GM19324 (cell line): ENCODE results near the gene CPLX1.

ENCODE experiments used
- ATAC-seq: cut with Tn5 transposase; IDR thresholded peaks from one replicate; pipeline ENCODE4 v1.9.1; 2021; ENCODE audit warnings: mild to moderate bottlenecking, moderate library complexity; ENCODE audit not compliant: unreplicated experiment, low FRiP score

Gene CPLX1

GRCh38 chr4:794900-795725, 30.8 kb downstream of the CPLX1 start:
- ATAC-seq: no peak

DNA sequence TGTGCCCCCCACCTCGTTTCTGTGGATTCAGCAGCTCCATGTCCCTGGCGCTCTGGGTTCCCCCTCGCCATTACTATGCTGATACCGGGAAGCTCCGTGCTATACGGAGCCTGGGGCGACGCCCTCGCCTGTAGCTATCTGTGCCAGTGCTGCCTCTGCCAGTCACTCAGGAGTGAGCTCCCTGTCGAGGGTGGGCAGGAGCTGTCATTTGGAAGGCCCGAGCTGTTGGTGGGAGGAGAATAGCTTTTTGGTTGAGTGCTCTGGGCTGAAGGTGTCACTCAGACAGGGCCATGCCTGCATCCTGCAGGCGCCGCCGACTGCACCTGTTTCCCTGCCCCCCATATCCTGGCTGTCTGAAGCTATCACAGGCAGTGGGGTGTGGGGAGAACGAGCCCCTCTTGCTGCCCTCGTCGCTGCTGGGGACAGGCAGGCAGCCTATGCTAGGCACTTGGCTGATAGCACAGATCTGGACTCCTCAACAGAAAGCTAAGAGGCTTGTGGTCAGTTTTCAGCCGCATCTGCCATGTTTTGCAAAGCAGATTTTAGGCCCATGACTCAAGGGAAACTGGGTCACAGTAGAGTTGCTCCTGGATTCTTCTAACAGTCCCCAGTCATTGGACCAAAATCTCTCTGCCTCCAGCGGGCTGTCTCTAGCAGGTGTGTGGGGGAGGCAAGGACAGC, 31.8 kb downstream of the CPLX1 start:
- no peak for ATAC-seq

DNA sequence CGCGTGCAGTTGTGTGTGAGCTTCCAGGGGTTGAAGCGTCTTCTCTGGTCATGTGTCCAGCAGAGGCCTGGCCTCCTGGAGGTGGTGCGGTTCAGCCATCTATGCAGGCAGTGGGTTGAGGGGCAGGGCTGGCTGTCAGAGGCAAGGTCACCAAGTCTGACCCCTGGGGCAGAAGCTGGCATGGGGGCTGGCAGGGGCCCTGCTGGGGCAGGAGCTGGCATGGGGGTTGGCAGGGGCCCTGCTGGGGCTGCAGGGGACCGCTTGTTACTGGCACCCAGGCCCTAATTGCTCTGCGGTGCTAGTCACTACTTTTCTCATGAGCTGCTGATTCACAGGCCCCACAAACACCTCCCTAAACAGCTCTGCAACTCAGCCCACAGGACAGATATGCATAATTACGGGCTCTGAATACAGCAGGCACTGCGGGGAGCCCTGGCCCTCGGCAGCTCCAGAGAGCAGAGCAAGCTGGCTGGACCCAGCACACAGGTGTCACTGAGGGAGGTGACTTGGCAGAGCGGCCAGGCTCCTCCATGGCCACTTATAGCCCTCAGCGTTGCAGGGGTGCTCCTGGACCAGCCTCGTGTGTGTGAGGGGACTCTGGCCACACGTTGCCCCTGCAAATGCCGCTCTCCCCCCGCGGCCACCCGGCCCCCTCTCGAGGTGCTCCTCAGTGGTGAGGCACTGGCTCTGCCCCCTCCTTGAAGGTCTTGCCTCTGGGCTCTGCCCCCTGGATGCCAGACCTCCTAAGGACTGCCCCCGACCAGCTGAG, 32.7 kb downstream of the CPLX1 start:
- no peak for ATAC-seq

DNA sequence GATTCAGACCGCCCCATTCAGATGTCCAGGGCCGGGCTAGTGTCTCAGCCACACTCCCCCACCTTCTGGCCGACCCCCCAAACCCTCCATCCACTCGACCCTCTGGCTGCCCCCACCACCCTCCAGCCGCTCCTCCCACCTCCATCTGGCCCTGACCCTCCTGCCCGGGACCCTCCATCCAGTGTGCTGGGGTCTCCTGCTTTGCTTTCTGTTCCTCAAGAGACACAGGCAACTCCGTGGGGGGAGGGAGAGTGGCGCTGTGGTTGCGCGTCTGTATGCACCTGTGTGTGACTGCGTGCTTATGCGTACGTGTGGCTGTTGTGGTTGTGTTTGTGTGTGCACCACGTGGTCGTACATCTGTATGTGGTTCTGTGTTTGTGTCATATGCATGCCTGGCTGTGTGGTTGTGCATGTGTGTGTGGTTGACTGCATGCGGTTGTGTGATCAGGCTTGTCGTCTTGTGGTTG, 33.3 kb downstream of the CPLX1 start:
- ATAC-seq: no peak

DNA sequence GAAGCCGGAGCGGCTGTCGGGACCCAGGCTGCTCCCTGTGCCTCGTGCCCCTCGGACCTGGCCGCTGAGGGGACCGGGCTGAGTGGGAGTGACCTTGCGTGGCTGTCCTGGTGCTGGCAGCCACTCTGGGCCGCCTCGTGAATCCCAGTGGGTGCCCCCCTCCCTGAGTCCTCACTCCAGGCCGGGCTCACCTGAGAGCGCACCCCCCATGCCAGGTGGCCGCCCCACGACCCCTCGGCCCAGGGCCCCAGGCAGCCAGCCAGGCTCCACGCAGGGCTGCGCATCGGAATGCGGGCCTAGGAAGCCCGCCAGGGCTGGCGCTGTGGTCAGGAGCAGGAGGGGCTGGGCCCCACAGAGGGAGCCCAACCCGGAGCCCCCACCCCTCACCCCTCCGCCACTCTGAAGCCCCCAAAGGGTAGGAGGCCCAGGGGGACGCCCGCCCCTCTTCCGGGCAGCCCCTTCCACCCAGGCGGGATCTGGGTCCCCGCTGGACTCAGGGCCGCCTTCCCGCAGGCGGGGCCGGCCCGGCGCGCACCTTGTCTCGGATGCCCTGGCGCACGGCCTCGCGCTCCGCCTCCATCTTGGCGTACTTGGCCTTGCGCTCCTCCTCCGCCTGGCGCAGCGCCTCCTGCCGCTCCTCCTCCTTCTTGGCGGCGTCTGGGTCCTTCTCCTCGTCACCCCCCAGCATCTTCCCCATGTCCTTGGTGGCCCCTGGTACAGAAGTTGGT, 33.9 kb downstream of the CPLX1 start:
- no peak for ATAC-seq

GRCh38 chr4:791252-791897, 34.6 kb downstream of the CPLX1 start:
- no peak for ATAC-seq

- ATAC-seq: no peak
These were observed 35.5 kb downstream of the CPLX1 start for GRCh38 chr4:790466-790820.

GRCh38 chr4:789571-790465, 36.1 kb downstream of the CPLX1 start:
- ATAC-seq: no peak

DNA sequence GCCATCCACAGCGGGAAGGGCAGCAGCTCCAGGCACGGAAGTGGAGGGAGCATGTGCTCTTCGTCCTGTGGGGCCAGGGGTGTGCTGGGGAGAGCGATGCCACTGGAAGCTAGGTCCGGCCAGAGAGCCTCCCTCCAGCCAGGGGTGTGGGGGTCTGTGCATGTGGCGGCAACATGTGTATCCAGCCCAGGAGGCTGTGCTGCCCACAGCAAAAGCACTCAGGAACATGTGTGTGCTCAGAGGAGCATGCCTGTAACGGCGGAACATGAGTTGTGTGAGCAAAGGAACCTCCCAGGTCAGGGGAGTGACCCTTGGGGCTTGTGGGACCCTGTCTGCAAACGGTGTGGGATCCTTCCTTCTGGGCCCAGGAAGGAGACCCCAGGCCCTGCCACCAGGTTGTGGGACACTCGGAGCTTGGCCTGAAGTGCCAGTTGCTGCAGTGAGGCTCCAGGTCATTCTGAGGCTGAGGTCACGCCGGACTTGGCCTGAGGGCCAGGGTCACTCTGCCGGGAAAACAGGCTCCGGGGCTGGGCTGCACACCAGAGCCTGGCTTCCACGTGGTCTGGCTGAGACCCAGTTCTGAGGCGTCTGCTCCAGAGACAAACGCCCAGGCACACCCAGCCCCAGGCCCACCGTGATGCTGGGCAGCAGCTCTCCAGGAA, 37.2 kb downstream of the CPLX1 start:
- no peak for ATAC-seq

- no peak for ATAC-seq
These were observed 37.8 kb downstream of the CPLX1 start for GRCh38 chr4:788006-788635.

DNA sequence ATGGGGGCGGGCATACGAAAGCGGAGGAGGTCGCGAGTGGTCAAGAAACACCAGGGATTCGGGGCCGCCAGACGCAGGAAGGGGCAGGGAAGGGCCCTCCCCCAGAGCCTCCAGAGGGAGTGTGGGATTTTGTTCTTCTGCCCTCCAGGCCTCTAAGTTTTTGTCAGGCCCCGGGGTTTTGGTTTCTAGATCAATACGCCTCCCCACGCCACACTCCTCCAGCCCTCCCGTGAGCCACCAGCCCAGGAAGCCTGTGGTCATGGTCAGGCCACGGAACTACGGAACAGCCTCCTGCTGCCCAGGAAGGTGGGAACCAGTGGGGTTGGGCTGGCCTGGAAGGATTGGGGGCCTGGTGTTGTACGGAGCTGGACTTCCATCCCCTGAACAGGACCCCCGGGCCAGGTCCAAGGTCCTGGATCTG, 38.4 kb downstream of the CPLX1 start:
- no peak for ATAC-seq

DNA sequence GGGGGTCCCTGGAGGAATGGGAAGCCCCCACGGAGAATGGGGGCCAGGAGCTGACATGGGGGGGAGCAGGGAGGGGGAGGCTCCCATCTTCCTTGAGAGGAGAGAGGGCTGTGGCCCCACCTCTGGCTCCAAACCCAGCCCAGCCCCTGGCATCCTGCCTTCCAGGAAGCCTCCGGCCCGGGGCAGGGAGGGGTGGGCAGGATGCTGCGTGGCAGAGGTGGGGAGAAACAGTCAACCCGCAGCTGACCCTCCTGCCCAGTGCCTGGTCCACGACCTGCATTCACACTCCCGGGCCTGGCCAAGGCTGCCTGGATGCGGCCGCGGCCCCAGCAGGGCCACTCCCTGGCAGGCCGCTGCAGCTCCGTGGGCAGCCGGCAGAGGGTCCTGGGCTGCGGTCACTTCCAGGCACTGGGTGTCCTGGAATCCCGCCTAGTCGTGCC, 39.0 kb downstream of the CPLX1 start:
- no peak for ATAC-seq

DNA sequence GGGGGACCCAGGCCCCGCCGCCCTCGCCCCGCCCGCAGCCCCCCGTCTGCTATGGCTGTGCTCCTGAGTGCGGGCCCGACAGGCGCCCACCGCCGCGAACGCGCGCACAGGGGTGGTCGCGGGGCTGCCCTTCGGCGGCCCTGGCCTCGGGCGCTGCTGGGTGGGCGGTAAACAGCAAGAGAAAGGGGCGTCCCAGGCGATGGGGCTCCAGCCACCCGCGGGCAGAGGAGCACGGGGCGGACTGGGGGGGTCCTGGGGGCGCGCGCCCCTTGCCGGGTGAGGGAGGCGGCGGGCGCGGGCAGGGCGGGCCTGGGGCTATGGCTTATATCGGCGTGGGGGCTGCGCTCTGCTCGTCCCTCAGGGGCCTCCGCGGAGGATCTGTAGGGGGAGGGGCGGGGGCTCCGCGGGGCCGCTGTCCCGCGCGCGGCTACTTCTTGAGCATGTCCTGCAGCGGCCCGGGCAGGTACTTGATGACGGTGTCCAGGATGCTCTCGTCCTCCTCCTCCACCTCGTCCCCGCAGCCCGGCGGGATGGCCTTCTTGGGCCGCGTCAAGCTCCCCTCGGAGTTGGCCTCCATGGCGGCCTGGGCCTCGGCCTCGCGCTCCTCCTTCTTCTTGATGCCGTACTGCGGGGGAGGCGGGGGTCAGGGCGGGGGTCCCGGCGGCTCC, 39.7 kb downstream of the CPLX1 start:
- ATAC-seq: no peak

DNA sequence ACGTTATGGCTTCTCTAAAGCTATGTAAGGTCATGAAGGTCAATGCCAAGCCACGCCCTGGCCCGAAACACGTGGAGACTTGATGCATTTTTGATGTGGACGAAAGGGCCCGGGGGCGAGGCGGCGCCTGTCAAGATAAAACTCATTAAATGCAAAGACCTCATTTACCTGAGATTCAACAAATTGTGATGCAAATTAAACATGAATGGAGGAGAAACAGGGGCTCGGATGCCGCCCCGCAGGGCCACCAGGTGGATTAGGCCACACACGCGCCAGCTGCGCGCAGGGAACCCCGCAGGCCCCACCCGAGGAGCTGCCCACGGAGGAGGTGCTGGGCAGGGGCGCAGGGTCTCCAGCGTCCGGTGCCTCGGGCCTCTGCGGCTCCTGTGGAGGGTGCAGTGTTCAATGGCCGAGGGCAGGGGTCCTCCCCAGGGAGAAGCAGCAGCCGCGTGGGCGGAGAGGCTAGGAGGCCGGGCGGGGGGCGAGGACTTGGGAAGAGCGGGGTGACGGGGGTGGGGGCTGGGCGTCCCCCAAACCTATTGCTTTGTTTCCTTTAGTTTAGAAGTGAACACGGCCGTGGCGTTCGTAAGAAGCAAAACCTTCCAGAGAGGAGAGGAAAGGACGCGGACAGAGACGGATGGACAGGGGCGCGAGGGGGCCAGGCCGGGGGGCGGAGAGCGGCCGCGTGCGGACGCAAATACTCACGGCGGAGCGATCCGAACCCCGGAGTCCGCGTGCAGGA, 40.4 kb downstream of the CPLX1 start:
- ATAC-seq: no peak

DNA sequence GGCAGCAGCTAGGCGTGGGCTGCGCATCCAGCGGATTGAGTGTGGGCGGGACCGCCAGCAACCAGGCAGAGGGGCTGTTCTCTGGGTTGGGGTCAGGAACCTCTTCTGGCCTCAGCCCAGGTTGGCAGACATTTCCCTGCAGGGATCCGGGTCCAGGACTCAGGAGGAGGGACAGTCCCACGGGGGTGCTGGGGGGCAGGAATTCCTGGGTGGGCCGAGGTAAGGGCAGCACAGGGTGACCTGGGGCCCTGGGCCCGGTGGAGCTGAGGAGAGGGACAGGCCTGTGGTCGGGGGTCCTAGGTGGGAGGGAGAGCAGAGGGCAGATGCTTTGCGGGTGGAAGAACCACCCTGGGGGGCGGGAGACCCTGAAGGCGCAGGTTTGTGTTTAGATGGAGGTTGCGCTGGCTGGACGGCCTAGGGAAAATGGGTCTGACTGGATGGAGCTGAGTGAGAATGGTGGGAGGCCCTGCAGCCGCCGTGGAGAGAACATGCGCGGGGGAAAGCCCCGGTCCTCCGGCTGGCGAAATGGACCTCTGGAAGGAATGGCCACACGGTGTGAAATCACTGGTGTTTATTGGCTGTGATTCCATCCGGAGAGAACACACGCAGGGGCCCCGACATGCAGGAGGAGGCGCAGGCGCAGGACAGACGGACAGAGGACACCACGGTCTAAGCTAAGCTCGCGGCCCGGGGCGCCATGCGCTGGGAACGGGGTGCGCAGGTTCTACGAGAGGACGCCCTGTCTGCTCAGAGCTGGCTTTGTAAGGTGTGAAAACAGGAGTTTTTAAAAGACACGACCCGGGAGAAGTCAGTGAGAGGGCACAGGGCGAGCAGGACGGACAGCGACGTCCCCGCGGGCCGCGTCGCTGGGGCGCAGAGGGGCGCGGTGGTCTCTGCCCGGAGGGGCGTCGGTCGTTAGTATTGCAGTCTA, 41.3 kb downstream of the CPLX1 start:
- ATAC-seq: no peak
